ENCODE results near the gene POLD2. TPM values are rescaled to one million over a fixed set of nuclear protein-coding genes. Genes with fewer than 3 reads are reported as not detected.
A peak's percentile ranks its signal among the peaks of the same experiment; 100 is the strongest.

POLD2 gene
- total and polyA plus RNA-seq, 8 donors, result 68.3 to 116 (median 111) TPM

- intact Hi-C loops (cut with DNase I), result no loop called here
Measured at GRCh38 chr7:44149571-44150465, 26.5 kb upstream of the POLD2 start.

GRCh38 chr7:44148961-44149536, 25.7 kb upstream of the POLD2 start:
- no peak overlapping the region for H3K27ac ChIP-seq
- ATAC-seq, result no peak
- no peak for TF ChIP-seq CTCF (IDR thresholded peaks at IDR 0.05)
- no peak overlapping the region for H3K4me3 ChIP-seq
- peaks cover 11 to 14% of the 10 kb centered on the region in 2 donors for H3K4me1 ChIP-seq
- intact Hi-C loops (cut with DNase I), result no loop called here
- H3K36me3 ChIP-seq, result no peaks in the 10 kb centered on the region
- DNase-seq, result no peak
- peaks cover 12 to 51% of the 10 kb centered on the region in 2 donors for H3K27me3 ChIP-seq
- H3K9me3 ChIP-seq, result no peaks in the 10 kb centered on the region

More at GRCh38 chr7:44149571-44150465, 26.5 kb upstream of the POLD2 start:
- ATAC-seq (no peak), DNase-seq (peak in 2 of 4 donors; percentile 28 to 36)
- Histone ChIP-seq H3K27me3 (peaks cover 8 to 43% of the 10 kb centered on the region in 2 donors), H3K4me3 (no peak overlapping the region), H3K9me3 (no peaks in the 10 kb centered on the region), H3K36me3 (no peaks in the 10 kb centered on the region), H3K4me1 (peaks cover 11 to 14% of the 10 kb centered on the region in 2 donors), H3K27ac (no peak overlapping the region)
- TF ChIP-seq CTCF (IDR thresholded peaks at IDR 0.05), result no peak

- Histone ChIP-seq H3K27me3 (peaks cover 12 to 55% of the 10 kb centered on the region in 2 donors), H3K4me3 (no peak overlapping the region), H3K9me3 (no peaks in the 10 kb centered on the region), H3K27ac (no peak overlapping the region), H3K36me3 (no peaks in the 10 kb centered on the region), H3K4me1 (peaks cover 11 to 14% of the 10 kb centered on the region in 2 donors)
- intact Hi-C loops (cut with DNase I), result no loop called here
- DNase-seq, result peak in 1 of 4 donors; percentile 38
- TF ChIP-seq CTCF (IDR thresholded peaks at IDR 0.05), result no peak
- no peak for ATAC-seq
Measured at GRCh38 chr7:44148166-44148565, 24.8 kb upstream of the POLD2 start.

GRCh38 chr7:44147026-44147991, 24.0 kb upstream of the POLD2 start:
- H3K4me3 ChIP-seq, result no peak overlapping the region
- H3K27ac ChIP-seq, result no peak overlapping the region
- no peak for TF ChIP-seq CTCF (IDR thresholded peaks at IDR 0.05)
- no peaks in the 10 kb centered on the region for H3K9me3 ChIP-seq
- peak in 3 of 4 donors; percentile 32 to 90 (median 84) for DNase-seq
- peaks cover 12 to 63% of the 10 kb centered on the region in 2 donors for H3K27me3 ChIP-seq
- intact Hi-C loops (cut with DNase I), result no loop called here
- H3K36me3 ChIP-seq, result no peaks in the 10 kb centered on the region
- H3K4me1 ChIP-seq, result peaks cover 11 to 14% of the 10 kb centered on the region in 2 donors
- no peak for ATAC-seq

Measured in left lung (tissue), 10 donors.